Left renal pelvis (tissue), 4 donors: ENCODE data around the gene NACC1. TPM values are rescaled to one million over a fixed set of nuclear protein-coding genes. Genes with fewer than 3 reads are reported as not detected.

ENCODE experiments used
- DNase-seq, 4 donors: peaks; one replicate each; pipeline ENCODE4 v3.0.0-alpha.2; 2013; ENCODE audit warnings: low read depth in 4 of 4, low spot score in 3 of 4
- polyA plus RNA-seq, 4 donors: library from polyadenylated mRNA; unstranded; fragments of 120-200 nt; gene quantifications; one replicate each; pipeline ENCODE4 v1.2.1, GENCODE V29; 2013; ENCODE audit not compliant: insufficient read length in 4 of 4

NACC1 gene
- polyA plus RNA-seq, 4 donors: 12.7 to 33.2 (median 22.0) TPM

- DNase-seq: no peak
Measured at GRCh38 chr19:13087295-13087694, 30.8 kb upstream of the NACC1 start.

DNA sequence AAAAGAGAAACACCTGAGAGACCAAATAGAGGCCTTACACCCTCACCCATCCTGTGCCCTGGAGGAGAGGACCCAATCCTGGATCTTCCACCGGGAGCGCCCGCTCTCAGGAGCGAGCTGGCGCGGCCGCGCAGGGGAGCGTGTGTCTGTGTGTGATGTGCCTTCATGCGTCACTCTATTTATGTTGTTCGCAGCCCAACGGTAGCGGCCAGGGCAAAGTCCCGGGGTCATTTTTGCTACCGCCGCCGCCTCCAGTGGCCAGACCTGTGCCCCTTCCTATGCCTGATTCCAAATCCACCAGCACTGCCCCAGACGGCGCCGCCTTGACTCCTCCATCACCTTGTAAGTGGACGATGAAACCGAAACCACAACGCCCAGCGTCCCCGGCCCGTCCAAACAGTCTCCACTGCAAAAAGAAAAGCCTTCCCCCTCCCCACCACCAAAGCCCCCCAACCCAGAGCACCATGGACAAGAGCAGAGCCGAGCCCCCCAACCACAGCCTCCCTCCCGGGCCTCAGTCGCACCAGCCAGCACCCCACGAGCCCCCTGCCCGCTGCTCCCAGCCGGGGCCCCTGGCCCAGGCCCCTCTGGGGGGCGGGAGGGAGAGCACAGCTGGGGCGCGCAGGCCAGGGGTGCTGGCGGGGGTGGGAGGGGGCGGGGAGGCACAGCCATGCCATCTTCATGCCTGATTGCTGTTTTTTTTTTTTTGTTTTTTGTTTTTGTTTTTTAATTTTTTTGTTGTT is 30.1 kb upstream of the NACC1 start:
- DNase-seq: no peak

DNA sequence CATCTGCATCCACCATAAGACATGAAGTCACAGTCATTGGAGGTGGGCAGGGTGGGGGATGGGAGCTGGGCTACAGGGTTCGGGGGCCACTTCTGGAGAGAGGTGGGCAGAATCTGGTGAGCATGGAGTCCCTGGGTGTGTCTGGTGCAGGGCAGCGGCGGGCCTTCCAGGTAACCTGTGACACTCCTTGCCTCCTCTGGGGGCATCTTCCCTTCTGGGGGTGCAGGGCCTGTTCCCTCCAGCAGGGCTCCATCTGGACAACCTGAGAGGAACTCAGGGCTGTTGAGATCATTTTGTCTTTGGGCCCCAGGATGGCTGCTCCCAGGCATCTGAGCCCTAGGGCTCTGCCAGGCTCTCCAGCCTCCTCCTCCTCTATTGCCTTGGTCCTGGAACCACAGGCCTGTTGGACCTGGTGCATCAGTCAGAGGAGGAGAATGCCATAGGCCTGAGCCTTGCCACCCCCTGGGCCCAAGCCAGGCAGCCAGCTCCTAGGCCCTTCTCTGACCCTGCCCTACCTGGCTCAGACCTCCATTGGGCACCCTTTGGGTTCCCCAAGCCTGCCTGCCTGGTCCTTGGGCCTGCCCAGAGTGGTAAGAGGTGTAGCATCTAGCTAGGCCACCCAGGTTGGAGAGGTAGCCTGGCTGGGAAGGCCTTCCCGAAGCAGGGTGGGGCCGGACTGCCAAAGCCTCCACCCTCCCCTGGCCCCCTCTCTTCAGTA is 28.8 kb upstream of the NACC1 start:
- no peak for DNase-seq

DNA sequence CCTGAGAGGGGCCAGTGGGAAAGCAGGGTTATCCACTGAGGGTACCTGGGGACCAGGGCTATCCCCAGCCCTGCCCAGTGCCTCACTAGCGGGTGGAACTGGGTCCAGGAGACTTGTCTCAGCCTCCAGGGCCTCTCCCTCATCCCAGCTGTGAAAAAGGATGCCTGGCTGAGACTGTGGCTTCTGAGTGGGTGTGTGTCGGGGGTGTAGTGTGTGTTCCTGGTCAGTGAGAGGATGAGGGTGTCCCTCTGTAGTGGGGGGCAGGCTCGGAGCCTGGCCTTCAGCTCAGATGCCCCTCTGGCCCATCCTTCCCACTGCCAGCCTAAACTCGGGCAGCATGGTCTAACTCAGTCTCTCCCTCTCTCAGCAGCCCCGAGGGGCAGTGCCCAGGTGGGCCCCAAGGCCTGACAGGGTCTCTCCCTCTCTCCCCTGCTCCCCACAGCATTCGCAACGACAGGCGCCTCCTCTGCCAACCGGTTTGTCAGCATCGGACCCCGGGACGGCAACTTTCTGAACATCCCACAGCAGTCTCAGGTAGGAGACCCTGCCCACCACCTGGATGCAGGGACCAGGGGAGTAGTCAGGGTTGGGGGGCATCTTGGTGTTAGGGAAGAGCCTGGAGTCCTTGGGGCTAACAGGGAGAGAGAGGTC is 28.1 kb upstream of the NACC1 start:
- DNase-seq: no peak

- DNase-seq: no peak
Measured at GRCh38 chr19:13090511-13091231, 27.4 kb upstream of the NACC1 start.

- peak in 1 of 4 donors; percentile 69 for DNase-seq
Measured at GRCh38 chr19:13091400-13092157, 26.5 kb upstream of the NACC1 start.

GRCh38 chr19:13092158-13092543 is 25.9 kb upstream of the NACC1 start:
- no peak for DNase-seq

DNA sequence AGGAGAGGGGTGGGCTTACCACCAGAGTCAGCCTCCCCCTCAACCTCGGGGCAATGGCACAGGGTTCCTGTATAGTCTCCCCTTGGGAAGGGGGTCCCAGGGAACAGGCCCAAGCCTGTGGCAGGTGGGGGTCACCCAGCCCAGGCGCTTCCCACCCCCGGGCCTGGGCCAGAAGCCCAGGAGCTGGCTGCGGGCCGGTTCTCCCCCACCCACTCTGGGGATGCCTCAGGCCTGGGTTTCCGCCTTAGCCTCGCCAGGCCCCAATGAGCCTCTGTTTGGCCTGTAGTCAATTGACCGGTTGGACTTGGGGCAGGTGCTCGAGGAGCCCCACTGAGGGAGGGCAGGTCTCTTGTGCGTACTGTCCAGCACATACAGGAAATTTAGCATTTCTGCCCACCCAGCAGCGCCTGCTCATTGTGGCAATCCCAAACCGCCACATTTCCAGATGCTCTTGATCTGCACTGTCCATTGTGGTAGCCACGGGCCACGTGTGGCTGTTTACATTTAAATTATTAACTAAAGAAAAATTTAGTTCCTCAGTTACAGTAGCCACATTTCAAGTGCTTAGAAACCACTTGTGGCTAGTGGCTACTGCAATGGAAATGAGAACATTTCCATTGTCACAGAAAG is 25.3 kb upstream of the NACC1 start:
- no peak for DNase-seq

DNA sequence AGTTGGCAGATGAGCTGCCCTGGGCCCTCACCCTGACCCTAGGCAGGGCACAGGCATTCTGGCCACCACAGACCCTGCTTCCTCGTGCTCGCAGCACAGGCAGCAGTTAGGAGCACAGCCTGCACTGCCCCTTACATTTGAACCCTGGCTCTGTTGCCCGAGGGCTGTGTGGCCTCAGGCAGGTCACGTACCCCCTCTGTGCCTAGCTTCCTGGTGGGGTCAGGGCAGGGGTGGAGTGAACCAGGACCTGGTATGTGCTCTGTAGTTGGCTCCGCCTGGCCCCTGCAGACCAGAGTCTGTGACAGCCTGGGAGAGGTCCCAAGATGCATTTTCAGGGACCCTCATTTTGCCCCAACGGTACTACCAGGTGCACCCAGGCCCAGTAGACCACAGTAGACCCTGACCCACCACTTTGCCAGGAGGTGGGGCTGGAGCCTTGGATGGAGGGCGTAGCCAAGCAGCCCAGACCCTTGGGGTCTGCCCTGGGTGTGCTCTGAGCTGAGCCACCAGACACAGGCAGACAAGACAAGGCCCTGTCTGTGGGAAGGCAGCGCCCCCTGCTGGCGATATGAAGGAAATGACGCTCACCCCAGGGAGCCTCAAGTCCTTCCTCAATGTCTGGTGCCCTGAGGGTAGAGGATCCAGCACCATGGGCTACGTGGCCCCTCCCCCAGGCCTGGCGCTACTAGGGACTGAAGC is 24.5 kb upstream of the NACC1 start:
- DNase-seq: no peak

DNA sequence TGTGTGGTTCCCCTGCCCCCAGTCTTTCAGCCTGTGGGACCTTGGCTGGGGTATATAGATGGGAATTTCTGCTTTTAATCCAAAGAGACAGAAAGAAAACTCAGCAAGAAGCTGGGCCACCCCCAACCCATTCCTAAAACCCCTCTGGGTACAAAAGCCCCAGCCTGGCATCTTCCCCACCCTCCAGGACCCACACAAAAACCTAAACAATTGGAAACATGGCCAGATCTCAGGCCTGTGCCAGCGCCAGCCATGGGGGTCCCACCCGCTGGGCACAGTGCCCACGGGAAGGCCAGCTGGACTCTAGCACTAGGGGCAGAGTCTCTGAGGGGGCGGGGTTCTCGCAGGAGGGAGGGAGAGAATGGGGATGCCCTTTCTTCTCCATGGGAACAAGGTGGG is 24.0 kb upstream of the NACC1 start:
- DNase-seq: no peak

GRCh38 chr19:13094771-13095392 is 23.2 kb upstream of the NACC1 start:
- no peak for DNase-seq

DNA sequence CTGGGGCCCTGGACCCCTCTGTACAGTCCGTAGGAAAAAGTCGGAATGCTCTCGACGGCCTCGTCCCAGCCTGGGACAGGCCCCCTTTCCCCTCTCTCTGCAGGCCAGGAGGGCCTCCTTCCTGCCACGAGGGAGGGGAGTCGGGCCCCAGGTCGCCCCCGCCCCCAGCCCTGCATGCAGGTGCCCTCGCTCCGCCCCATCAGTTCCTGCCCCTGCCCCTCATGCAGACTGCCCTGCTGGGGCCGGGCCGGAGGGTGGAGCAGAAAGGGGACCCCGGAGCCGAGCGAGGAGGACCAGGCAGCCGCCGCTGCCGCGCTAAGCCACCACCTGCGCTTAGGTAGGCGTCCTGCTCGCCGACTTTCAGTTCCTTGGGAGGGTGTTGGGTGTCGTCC is 22.7 kb upstream of the NACC1 start:
- no peak for DNase-seq

- DNase-seq: no peak
Measured at GRCh38 chr19:13095934-13096927, 21.8 kb upstream of the NACC1 start.

DNA sequence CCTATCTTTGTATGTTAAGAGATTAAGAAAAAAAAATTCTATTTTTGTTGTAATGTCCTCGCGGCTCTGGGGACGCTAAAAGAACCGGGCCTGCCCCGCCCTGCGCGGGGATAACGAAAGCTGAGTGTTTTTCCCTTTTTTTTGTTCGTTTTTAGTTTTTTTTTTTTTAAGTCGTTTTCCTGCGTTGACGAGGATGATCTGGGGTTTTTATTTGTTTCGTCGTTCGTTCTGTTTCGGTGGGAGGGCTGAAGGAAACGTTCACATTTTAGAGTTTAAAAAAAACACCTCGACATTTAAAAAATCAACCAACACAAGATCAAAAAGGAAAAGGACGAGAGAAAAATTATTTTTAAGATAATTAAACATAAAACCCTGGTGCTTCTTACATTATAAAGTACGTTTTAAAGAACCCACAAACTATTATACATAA is 21.0 kb upstream of the NACC1 start:
- DNase-seq: no peak

- DNase-seq: no peak
Measured at GRCh38 chr19:13097463-13098258, 20.4 kb upstream of the NACC1 start.

- no peak for DNase-seq
Measured at GRCh38 chr19:13098277-13099072, 19.6 kb upstream of the NACC1 start.
